LNCaP clone FGC (cell line): Measurements from ENCODE around the gene MAN1A2.

Source experiments
- DNase-seq: peaks from one replicate; pipeline ENCODE4 v3.0.0-alpha.2; 2011; ENCODE audit warnings: low read depth
- H3K4me3 ChIP-seq: 2 replicates; pipeline ENCODE4 v1.5.1; 2011; ENCODE audit warnings: mild to moderate bottlenecking, low read depth, low read length, control low read depth
- CTCF ChIP-seq: IDR thresholded peaks from 2 replicates; pipeline ENCODE4 v1.5.1; 2012; ENCODE audit warnings: mild to moderate bottlenecking; ENCODE audit not compliant: control insufficient read depth, insufficient read depth; ENCODE audit errors: extremely low read depth

Gene MAN1A2

GRCh38 chr1:117566556-117566955 is 199.3 kb downstream of the MAN1A2 start:
- no peak for TF ChIP-seq CTCF
- H3K4me3 ChIP-seq = no peak overlapping the region
- no peak for DNase-seq

GRCh38 chr1:117567435-117567834 is 200.2 kb downstream of the MAN1A2 start:
- no peak for TF ChIP-seq CTCF
- no peak for DNase-seq
- no peak overlapping the region for H3K4me3 ChIP-seq

- no peak for DNase-seq
- no peak overlapping the region for H3K4me3 ChIP-seq
- TF ChIP-seq CTCF = no peak
These were observed 200.7 kb downstream of the MAN1A2 start for GRCh38 chr1:117567976-117568375.

GRCh38 chr1:117568999-117569398 is 201.8 kb downstream of the MAN1A2 start:
- no peak overlapping the region for H3K4me3 ChIP-seq
- DNase-seq = no peak
- no peak for TF ChIP-seq CTCF

GRCh38 chr1:117569856-117570255 is 202.6 kb downstream of the MAN1A2 start:
- H3K4me3 ChIP-seq = no peak overlapping the region
- no peak for DNase-seq
- TF ChIP-seq CTCF = no peak

GRCh38 chr1:117570988-117571409 is 203.8 kb downstream of the MAN1A2 start:
- peak; percentile 96 for DNase-seq
- TF ChIP-seq CTCF = no peak
- H3K4me3 ChIP-seq = peak overlapping the region; percentile 7

- H3K4me3 ChIP-seq = peak overlapping the region; percentile 10; the same call in 1 of the 2 replicates
- no peak for TF ChIP-seq CTCF
- DNase-seq = no peak
These were observed 204.2 kb downstream of the MAN1A2 start for GRCh38 chr1:117571496-117571895.
